NCI-H345 treated with DMSO at 0.1 percent for 48 hours (cell line): ENCODE results near the gene WDR48.

ENCODE experiments used
- DNase-seq: peaks from one replicate; lab custom pipeline; 2025; ENCODE audit not compliant: unreplicated experiment; lab: John Stamatoyannopoulos, UW

Gene WDR48

GRCh38 chr3:39063143-39063542 is 11.3 kb downstream of the WDR48 start:
- no peak for DNase-seq

GRCh38 chr3:39064646-39065045 is 12.8 kb downstream of the WDR48 start:
- no peak for DNase-seq

GRCh38 chr3:39065197-39065596 is 13.4 kb downstream of the WDR48 start:
- DNase-seq: no peak

- DNase-seq: no peak
Observed at GRCh38 chr3:39067286-39067685, 15.5 kb downstream of the WDR48 start.

GRCh38 chr3:39068556-39068955 is 16.7 kb downstream of the WDR48 start:
- DNase-seq: no peak

- no peak for DNase-seq
Observed at GRCh38 chr3:39075910-39076309, 24.1 kb downstream of the WDR48 start.

- DNase-seq: no peak
Observed at GRCh38 chr3:39079530-39079929, 27.7 kb downstream of the WDR48 start.

GRCh38 chr3:39080026-39080425 is 28.2 kb downstream of the WDR48 start:
- DNase-seq: no peak

- no peak for DNase-seq
Observed at GRCh38 chr3:39082666-39083313, 31.0 kb downstream of the WDR48 start.

- no peak for DNase-seq
Observed at GRCh38 chr3:39086144-39086543, 34.3 kb downstream of the WDR48 start.

GRCh38 chr3:39088456-39088855 is 36.6 kb downstream of the WDR48 start:
- DNase-seq: no peak

- DNase-seq: no peak
Observed at GRCh38 chr3:39088889-39089288, 37.1 kb downstream of the WDR48 start.

GRCh38 chr3:39090922-39091321 is 39.1 kb downstream of the WDR48 start:
- DNase-seq: no peak

- no peak for DNase-seq
Observed at GRCh38 chr3:39094851-39095677, 43.2 kb downstream of the WDR48 start.

- DNase-seq: no peak
Observed at GRCh38 chr3:39095778-39096177, 44.0 kb downstream of the WDR48 start.

- DNase-seq: no peak
Observed at GRCh38 chr3:39096775-39097174, 45.0 kb downstream of the WDR48 start.

GRCh38 chr3:39097716-39098472 is 46.1 kb downstream of the WDR48 start:
- no peak for DNase-seq

GRCh38 chr3:39098473-39099000 is 46.7 kb downstream of the WDR48 start:
- DNase-seq: no peak

GRCh38 chr3:39099242-39099641 is 47.4 kb downstream of the WDR48 start:
- DNase-seq: no peak

- DNase-seq: no peak
Observed at GRCh38 chr3:39099738-39100499, 48.1 kb downstream of the WDR48 start.

GRCh38 chr3:39100500-39100886 is 48.7 kb downstream of the WDR48 start:
- DNase-seq: no peak
